Activated CD4-positive, alpha-beta T cell treated with anti-CD3 and anti-CD28 coated beads, Interleukin-2, amount 50 U/mL, for 24 hours (primary cell): ENCODE data around the gene SH3RF2.

Experiments
- DNase-seq, 2 donors: peaks; one replicate each; pipeline ENCODE4 v3.0.0-alpha.2; 2020; ENCODE audit warnings: low read depth in 1 of 2, low spot score in 1 of 2

Gene SH3RF2

DNA sequence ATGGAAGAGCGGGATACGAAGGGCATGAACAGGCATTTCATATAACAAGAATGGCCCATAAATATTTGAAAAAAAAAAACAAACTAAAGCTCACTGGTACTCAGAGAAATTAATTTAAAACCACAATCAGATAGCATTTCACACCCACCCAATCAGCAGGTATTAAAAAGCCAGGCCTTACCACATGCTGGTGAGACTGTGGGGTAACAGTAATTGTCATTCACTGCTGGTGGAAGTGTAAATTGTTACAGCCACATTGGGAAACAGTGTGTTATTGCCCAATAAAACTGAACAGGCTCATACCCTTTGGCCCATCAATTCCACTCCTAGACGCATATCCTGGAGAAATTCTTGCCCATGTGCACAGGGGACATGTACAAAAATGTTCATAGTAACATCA, 103.0 kb downstream of the SH3RF2 start:
- no peak for DNase-seq

DNA sequence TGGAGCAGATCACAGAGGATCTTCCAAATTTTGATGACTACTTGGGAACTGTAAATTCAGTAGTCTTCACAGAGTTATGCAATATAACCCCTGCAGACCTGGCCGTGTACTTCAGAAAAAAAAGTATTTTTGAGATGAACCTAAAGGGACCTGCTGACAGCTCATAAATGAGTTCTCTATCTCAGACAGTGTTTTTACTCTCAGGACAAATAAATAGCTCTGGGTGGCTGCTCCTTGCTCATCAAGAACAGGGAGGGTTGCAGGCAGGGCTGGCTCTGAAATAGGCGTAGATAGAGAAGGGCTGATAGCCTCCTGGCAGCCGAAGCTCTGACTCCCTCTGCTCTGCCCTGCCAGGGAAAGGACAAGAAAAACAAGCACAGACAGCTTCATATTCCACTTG, 104.1 kb downstream of the SH3RF2 start:
- DNase-seq, result no peak

DNA sequence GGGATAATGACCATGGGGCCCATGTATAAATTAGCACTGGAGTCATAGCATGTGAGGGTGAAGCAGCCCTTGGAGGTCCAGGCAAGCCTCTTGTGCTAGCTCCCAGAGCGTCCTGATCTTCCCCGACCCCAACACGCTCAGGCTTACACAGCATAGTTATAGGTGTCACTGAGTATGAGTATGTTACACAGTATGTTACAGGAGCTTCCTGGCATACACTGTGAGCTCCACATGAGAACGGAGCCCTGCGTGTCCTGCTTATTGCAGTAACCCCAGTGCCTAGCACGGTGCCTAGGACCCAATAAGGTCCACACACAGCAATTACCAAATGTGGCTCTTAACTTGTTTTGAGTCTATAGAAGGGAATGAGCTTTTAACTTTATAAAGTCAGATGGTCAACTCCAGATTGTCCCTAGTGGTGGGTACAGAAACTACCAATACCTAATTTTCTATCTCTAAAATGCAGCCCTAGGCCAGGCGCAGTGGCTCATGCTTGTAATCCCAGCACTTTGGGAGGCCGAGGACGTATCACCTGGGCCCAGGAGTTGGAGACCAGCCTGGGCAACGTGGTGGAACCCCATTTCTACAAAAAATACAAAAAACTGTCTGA, 104.9 kb downstream of the SH3RF2 start:
- no peak for DNase-seq

GRCh38 chr5:146042628-146043279, 106.4 kb downstream of the SH3RF2 start:
- no peak for DNase-seq

DNA sequence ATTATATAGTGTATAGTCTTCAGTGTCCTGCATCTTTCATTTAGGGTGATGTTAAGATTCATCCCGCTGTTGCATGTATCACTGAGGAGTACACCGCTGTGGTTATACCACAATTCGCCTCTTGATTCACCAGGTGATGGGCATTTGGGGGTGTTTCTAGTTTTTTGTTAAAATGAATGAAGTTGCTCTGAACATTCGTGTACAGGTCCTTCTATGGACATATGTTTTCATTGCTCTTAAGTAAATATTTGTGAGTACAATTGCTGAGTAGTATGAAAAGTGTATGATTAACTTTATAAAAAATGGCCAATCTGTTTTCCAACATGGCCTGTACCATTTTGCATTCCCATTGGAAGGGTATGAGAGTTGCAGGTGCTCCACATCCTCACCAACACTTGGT, 107.3 kb downstream of the SH3RF2 start:
- DNase-seq, result no peak

DNA sequence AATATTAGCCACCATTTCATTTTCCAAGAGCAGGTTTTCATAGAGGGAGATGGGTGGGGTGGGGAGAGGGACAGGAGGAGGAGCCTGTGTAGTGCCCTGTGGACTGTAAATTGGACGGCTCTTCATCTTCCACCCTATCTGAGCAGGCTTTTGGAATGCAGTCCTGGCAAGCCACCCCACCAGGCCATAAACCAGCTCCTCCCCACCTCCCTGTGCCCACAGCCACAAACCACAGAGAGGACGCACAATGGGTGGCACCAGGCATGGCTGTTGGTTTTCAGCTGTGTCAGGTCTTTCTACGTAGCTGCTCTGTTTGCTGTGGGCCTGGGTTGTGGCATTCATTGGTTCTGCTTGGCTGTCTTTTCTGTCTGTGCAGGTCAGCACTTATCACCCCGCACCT, 111.0 kb downstream of the SH3RF2 start:
- no peak for DNase-seq

GRCh38 chr5:146048994-146049703, 112.8 kb downstream of the SH3RF2 start:
- DNase-seq, result peak in 1 of 2 donors; percentile 9

DNA sequence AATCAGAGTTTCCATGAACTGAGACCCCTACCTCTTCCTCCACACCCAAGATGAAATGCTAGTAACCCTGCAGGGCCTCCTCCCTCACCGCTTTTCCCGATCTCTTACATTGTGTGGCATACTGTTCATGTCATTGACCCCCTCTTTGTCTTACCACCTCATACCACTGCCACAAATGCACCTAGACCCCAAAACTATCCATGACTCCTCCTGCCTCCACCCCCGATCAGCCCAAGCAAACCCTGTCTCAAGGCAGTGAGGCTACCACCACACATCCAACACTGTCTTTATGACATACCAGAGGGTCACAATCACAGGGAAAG, 113.3 kb downstream of the SH3RF2 start:
- DNase-seq, result no peak

- DNase-seq, result no peak
Observed at GRCh38 chr5:146050086-146050485, 113.7 kb downstream of the SH3RF2 start.

DNA sequence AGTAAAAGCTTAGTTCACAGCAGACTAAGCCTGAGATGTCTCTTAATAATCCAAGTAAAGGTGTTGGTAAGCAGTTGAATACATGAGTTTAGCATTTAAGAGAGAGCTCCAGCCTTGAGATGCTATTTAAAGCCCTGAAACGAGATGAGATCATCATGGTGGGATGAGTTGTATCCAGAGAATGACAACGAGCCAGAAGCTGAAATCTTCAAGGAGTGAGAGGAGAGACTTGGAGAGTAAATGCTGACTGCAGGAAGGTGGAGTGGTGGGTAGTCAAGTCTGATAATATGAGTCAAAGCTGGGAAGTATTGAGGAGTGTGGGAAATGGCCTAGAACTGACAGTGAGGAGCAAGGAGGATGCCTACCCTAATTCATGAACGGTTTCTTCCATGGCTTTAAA, 115.3 kb downstream of the SH3RF2 start:
- DNase-seq, result no peak

GRCh38 chr5:146052780-146053179, 116.4 kb downstream of the SH3RF2 start:
- DNase-seq, result no peak

GRCh38 chr5:146055432-146055831, 119.1 kb downstream of the SH3RF2 start:
- DNase-seq, result no peak

- DNase-seq, result no peak
Observed at GRCh38 chr5:146059460-146060220, 123.3 kb downstream of the SH3RF2 start.

- no peak for DNase-seq
Observed at GRCh38 chr5:146060221-146060585, 123.8 kb downstream of the SH3RF2 start.

DNA sequence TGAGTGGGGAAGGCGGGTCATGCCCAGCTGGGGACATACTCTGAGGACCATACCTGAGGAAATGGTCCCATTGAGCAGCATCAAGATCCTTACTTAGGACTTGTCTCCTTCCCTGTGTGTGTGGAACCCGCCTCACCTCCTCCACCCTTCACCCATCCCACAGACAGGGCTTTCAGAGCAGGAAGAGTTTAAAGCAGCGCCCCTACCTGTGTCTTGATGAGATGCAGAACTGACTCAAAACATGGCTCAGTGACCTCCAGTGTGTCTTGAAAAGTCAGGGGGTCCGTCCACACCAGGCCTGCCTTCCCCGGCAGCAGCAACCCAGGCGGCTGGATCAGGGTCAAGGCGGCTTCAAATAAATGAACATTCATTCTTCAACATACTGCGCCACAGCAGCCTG, 130.6 kb downstream of the SH3RF2 start:
- no peak for DNase-seq

DNA sequence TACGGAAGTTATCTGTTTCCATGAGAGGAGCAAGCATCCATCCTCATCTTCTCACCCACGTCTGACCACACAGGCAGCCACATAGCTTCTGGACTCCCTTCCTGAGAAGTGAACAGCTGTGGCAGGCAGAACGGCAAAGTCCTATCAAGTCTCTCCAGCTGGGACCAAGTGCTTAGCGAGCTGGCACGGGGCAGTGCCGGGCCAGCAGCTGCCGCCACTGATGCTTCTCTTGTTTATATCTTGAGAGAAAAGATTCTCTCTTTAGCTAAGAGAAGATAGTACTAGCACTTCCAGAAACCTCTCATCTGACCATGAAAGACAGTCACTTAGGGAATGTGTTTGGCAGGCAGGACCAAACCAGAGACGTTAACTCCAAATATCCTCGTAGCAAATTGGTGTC, 131.8 kb downstream of the SH3RF2 start:
- DNase-seq, result no peak

DNA sequence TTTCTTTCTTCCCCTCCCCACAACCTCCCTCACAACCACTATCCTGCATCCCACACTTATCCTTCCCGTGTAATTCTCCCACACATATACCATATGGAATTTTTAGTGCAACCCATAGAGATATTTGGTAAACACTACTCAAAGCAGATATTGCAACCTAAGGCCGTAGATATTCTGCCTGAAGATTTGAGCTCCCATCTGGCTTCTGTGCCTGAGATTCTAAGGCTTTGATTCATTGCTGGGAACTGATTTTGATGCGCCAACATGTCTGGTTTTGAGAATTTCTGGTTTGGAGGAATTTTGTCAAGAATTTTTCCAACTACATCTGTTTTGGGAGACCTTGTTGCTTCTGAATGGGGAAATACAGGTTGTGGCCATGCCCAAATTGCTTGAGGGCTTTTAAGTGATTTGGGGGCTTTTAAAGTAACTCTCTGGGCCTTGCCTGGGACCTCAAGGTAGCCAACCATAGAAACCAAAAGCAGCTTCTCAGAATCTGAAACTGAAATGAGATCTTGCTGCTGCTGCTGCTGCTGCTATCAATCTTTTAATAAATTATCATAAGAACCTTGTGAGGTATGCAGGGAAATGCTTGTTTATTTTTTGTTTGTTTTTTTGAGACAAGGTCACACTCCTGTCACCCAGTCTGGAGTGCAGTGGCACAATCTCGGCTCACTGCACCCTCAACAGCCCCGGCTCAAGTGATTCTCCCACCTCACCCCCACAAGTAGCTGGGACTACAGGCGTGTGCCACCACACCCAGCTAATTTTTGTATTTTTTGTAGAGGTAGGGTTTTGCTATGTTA, 132.8 kb downstream of the SH3RF2 start:
- DNase-seq, result no peak

GRCh38 chr5:146069780-146070099, 133.4 kb downstream of the SH3RF2 start:
- DNase-seq, result no peak

- DNase-seq, result no peak
Observed at GRCh38 chr5:146070746-146071145, 134.4 kb downstream of the SH3RF2 start.

GRCh38 chr5:146071171-146071570, 134.8 kb downstream of the SH3RF2 start:
- no peak for DNase-seq

DNA sequence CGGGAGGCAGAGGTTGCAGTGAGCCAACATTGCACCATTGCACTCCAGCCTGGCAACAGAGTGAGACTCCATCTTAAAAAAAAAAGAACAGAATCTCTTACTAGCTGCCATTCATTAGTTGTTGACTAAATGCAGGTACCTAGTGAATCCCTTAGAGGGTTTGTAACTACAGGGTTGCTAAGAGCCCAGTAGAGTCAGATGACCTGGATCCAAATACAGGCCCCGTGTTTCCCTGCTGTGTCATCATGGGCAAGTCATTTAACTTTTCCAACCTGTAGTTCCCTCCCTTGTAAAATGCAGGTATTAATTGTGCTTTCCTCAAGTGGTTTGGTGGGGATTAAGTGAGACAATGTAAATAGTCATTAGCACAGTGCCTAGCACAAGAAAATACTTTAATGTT, 136.2 kb downstream of the SH3RF2 start:
- DNase-seq, result no peak
